ENCODE results near the gene PCDHB6.
"Not testable (repeated sequence)": the region's sequence is repeated elsewhere in the genome, so short reads cannot be mapped to it uniquely, and the experiment has no call there.

- not testable (repeated sequence) for TF ChIP-seq CTCF (IDR thresholded peaks at IDR 0.05; ENCODE audit: insufficient read depth, low read length); POLR2AphosphoS5 (IDR thresholded peaks at IDR 0.05; ENCODE audit: low read depth); GABPA (IDR thresholded peaks at IDR 0.05; ENCODE audit: low read depth); REST (IDR thresholded peaks at IDR 0.05; ENCODE audit: insufficient replicate concordance, low read depth); SPI1 (IDR thresholded peaks at IDR 0.05; ENCODE audit: borderline replicate concordance, low read depth)
Observed at GRCh38 chr5:141102070-141102469, 47.8 kb upstream of the PCDHB6 start.
